ENCODE data around the gene SLC43A2.
"Not testable (repeated sequence)": the region's sequence is repeated elsewhere in the genome, so short reads cannot be mapped to it uniquely, and the experiment has no call there.

SLC43A2 gene

GRCh38 chr17:1532836-1533602 is 95.6 kb downstream of the SLC43A2 start:
- DNase-seq = no peak

- no peak for DNase-seq
These were observed 98.8 kb downstream of the SLC43A2 start for GRCh38 chr17:1529863-1530262.

GRCh38 chr17:1526876-1527275 is 101.8 kb downstream of the SLC43A2 start:
- DNase-seq = not testable (repeated sequence)

GRCh38 chr17:1522626-1523025 is 106.0 kb downstream of the SLC43A2 start:
- DNase-seq = no peak

- no peak for DNase-seq
These were observed 107.5 kb downstream of the SLC43A2 start for GRCh38 chr17:1521086-1521640.

GRCh38 chr17:1519678-1520077 is 109.0 kb downstream of the SLC43A2 start:
- no peak for DNase-seq
